NK-92 treated with Interleukin-12 subunit alpha and Interleukin-12 subunit beta, amount 100 ng/mL, for 24 hours (cell line): ENCODE results near the gene NR4A3.
"Not testable (repeated sequence)": the region's sequence is repeated elsewhere in the genome, so short reads cannot be mapped to it uniquely, and the experiment has no call there.

Experiments used
- DNase-seq: peaks from one replicate; lab custom pipeline; 2025; lab: John Stamatoyannopoulos, UW

NR4A3 gene

DNA sequence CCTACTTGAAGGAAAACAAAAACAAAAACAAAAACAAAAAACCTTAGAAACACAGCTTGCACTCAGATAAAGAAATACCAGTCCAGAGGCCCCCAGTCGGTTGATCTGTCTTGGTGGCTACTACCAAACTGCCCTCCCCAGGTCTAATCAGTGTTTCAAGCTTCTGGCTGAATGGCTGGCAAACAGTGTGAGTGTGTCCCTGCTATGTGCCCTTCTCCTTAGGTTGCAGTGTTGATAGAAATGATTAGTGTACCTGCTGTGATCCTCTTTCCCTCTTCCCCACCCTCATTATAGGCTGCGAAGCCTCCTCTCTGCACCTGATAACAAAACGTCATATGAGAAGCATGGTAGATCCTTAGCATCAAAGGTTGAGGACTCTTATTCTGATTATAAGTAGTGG, 12.8 kb downstream of the NR4A3 start:
- DNase-seq = no peak

DNA sequence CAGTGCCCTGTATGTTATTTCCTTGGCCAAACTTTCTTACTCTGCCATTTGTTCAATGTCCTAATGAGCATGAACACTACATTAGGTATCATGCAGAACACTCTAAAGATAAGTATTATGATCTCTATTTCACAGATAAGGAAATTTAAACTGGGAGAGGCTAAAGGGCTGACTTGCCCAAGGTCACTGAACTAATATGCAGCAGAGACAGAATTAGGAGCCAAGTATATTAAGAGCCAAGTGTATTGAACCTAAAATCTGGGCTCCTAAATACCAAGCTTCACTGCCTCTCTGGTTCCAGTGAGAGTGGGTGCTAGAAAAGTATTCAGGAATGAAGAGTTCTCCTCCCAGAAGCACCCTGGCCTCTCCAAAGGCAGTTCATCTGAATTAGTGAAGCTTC, 13.5 kb downstream of the NR4A3 start:
- no peak for DNase-seq

DNA sequence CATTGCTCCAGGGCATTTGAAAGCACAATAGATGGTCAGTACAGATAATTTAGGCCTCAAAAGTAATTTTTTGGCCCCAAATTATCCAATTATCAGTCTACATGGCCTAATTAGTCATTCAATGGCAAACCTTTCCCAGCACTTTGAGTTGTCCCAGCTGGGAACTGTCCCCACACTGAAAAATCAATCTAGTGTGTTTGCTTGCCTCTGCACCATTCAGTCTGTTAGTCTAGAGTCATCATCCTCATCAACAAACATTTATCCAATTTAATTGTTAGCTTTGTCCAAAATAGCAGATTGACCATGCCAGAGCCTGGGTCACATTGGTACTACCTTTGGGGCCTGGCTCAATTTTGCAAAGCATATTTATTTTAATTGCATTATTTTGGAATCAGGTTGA, 13.9 kb downstream of the NR4A3 start:
- no peak for DNase-seq

DNA sequence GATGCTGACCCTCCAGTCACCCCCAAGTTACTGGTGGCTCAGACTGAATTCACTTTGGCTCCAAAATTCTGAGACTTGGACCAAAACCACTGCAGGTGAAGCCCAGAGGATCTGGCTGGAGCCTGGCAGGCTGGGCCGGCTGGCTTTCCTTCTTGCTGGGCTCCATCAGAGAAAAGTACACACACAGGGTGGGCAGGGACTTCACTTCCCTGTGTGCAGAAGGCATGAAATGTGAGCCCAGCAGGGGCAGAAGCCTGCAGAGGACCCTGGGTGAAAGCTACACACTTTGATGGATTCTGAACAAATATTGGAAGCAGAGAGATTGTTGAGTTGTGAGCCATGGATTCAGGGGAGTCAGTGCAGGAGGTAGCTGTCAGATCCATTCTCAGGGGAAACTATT, 18.4 kb downstream of the NR4A3 start:
- DNase-seq = no peak

DNA sequence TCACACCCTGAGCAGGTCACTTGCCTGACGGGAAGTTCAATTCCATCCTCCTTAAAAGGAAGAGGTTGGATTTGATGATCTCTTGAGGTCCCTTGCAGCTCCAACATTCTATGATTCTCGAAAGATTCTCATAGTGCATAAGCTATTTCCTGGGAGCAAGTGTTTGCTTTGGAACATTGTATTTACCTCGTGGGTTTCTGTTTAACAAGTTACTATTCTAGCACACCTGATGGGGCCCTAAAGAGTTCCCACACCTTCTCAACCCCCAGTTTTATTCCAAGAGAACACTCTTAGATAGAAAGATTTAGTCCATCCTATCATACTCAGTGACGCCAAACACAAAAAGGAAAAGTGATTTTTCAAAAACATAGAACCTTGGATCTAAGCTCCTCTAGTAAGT, 23.4 kb downstream of the NR4A3 start:
- DNase-seq = no peak

DNA sequence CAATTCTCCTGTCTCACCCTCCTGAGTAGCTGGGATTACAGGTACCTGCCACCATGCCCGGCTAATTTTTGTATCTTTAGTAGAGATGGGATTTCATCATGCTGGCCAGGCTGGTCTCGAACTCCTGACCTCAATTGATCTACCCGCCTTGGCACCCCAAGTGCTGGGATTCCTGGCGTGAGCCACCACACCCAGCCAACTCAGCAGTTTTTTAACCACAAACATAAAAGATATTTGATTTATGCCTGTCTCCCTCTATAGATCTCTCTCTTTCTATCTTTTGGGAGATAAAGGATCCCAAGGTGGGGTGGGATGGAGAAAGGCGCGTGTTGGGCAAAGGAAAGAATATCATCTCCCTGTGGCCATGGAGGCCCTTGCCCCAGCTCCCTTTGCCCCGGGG, 26.8 kb downstream of the NR4A3 start:
- DNase-seq = no peak

DNA sequence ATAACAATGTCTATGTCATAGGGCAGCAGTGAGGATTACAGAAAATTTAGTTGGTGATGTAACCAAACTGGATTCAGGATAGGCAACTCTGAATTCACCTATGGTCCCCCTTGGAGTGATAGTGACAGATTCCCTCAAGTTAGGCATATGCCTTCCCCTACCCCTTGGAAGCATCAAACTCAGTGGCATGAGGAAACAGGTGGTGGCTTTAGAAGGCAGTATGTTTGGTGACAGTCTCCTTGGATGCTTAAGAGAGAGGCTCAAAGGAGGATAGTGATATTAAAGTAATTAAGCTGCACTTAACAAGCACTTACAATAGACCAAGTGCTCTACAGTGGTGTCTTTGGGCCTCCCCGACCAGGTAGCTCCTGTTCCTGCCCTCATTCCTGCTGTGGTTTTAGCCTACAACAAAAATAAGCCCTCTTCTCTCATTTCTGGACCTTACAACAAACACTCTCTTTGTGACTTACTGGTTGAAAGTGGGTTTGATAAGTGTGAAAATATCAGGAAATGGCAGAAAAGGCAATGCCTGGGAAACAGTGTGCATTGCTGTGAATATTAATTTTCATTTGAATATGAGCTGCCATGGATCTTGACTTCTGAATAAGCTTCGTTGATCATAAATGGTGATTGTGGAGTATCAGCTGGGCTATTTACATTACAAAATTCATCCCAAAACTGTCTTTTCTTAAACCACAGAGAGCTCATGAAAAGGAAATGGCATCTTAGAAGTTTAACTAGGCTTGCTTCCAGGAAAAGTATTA, 29.2 kb downstream of the NR4A3 start:
- DNase-seq = no peak

DNA sequence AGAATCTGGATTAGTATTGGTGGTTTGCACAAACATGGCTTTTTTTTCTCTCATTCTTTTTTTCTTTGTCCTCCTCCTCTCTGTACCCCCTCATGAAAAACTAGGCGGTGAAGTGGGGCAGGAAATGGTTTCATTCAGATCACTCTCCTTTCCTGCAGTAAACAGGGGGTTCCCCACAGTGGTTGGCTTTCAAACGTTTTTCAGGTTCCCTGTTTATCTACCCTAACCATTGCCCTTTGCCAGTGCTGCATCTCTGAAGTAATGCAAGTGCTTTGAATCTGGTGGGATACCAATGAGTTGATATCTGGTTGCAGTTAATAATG, 29.8 kb downstream of the NR4A3 start:
- DNase-seq = peak; percentile 21

DNA sequence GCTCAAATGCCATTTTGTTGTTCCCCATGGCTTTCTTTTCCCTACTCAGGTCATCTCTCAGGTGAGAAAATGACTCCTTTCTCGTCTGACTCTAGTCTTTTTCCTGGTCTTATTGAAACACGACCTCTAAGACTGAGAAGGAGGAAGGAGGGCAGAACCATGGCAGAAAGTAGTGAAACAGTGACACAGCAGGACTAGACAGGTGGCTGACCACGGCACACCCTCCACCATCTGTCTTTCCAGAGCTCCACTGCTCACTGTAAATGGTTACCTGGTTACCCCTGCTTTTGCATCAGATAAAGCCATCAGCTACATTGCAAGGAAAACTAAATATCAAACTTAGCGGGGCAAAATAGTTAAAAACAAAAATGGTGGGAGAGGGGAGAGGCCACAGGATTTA, 30.9 kb downstream of the NR4A3 start:
- DNase-seq = no peak

DNA sequence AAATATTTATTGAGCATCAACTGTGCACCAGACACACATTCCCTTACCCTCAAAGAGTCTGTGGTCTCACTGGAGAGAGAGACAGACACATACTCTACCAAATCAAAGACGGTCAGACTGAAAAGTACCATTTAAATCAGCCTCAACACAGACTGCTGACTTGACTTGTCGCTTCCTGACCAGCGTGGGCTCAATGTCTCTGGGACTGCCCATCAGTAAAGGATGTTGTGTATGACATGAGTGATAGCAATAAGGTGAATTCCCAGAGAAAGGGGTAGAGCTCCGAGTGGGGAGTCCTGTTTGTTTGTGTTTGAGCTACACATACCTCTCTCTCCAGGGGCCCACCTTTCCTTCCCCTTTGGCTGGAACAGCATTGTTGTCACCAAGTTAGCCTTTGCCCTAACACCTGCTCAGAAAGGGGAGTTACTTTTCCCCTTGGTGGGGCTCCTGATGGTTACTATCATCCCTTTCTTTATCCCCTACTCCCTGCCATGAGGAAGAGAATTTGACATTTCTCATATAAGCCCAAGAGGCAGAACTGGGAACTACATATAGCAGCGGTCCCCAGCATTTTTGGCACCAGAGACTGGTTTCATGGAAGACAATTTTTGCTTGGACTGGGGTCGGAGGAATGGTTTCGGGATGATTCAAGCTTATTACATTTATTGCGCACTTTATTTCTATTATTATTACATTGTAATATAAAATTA, 33.9 kb downstream of the NR4A3 start:
- DNase-seq = no peak

DNA sequence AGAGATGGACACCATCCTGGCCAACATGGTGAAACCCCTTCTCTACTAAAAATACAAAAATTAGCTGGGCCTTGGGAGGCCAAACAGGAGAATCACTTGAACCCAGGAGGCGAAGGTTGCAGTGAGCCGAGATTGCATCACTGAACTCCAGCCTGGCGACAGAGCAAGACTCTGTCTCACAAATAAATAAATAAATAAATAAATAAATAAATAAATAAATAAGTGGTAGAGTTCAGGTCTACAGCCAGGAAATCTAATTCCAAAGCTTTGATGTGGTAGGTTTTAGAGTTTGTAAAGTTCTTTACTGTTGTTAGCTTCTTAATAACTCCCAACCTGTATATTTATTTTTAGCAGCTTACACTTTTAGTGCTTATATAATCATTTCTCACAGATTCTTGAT, 35.9 kb downstream of the NR4A3 start:
- not testable (repeated sequence) for DNase-seq

DNA sequence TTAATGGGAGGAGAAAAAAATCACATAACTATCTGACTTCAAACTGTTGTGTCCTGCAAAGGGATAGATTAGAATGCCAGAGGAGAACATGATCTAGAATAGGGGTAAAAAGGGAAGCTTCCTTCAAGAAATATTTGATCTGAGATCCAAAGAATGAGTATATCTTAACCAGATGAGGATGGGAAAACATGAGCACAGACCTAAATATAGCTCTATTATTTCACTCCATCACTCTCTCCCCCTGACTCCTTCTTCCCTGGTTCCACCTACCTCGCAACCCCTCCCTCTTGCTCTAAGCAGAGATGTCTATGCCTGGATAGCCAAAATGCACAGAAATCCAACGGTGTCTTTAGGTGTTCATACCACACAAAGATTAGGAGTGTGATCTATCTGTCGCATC, 36.4 kb downstream of the NR4A3 start:
- no peak for DNase-seq

DNA sequence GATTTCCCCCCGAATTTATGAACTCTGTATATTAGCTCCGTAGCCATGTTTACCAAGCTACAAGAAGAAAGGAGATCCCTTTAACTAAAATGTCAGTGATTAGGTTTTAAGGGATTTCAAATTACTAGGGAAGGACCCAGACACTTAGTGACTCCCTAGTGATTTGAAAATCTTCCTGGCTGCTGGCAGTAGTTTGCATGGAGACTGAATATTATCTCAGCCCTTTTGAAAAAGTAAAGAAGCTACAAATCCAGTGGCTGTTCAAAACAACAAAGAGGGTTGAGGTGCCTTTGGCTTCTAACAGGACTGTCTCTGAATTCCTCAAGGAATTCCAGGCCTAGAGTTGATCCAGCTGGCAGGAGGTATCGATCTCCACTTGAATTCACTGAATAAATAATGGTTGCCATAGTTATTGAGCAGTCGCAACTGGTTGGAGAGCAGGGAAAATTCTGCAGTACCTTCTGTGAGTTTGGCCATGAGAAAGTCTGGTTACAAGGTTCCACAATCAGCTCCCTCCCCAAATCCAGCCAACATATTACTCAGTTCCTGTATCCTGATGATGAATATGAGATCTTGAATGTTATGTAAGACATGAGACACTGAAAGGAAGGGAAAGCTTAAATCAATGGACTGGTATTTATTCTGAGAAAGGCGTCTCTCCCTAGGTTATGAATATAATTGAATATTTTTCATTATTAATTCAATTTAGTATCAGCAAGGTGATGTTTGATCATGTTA, 37.7 kb downstream of the NR4A3 start:
- DNase-seq = no peak

DNA sequence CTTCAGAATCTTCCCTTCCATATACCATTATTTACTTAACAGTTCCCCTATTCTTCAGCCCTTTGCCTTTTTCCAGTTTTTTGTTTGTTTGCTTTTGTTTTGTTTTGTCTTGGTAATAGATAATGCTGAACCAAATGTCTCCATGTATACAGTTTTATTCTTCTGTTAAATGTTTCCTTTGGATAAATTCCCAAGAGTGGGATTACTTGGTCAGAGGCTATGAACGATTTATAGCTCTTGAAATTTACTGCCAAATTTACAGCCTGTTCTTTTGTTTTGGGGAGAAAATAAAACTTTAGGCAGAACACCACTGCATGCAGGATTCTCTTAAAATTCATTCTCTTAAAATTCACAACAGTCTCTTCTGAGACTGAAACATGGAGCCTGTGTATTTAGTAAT, 38.6 kb downstream of the NR4A3 start:
- no peak for DNase-seq

DNA sequence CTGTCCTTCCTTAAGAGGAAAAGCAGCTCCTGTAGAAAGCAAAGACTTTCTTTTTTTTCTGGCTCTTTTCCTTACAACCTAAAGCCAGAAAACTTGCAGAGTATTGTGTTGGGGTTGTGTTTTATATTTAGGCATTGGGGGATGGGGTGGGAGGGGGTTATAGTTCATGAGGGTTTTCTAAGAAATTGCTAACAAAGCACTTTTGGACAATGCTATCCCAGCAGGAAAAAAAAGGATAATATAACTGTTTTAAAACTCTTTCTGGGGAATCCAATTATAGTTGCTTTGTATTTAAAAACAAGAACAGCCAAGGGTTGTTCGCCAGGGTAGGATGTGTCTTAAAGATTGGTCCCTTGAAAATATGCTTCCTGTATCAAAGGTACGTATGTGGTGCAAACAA, 42.3 kb downstream of the NR4A3 start:
- DNase-seq = no peak

DNA sequence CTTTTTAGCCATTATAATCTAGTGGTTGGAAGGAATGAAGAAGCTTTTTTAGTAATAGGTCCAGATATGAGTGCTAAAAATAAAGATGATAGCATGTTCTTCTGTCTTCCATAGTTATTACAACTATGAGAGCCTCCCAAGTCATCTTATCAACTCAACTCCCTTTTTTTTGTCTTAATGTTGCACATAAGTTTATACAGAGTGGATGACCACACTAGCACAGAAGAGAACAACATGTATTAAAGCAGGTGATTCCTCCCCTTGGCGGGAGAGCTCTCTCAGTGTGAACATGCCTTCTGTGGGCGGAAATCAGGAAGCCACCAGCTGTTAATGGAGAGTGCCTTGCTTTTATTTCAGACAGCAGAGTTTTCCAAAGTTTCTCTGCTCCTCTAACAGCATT, 44.7 kb downstream of the NR4A3 start:
- DNase-seq = no peak

DNA sequence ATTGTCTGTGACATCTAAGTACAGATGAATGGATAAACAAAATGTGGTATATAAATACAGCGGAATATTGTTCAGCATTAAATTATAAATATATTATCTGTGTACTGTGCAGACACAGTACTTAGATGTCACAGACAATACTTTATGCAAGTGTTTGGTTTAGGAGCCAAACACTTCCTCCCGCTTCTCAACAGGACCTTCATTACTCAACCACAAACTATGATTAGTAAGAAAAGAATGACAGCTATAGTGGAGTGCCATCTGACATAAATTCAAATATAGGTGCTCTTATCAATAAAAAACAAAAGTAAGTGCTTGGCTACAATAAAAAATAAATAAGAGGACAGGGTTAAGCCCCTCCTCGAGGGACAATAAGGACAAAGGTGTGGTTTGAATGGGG, 45.9 kb downstream of the NR4A3 start:
- no peak for DNase-seq

DNA sequence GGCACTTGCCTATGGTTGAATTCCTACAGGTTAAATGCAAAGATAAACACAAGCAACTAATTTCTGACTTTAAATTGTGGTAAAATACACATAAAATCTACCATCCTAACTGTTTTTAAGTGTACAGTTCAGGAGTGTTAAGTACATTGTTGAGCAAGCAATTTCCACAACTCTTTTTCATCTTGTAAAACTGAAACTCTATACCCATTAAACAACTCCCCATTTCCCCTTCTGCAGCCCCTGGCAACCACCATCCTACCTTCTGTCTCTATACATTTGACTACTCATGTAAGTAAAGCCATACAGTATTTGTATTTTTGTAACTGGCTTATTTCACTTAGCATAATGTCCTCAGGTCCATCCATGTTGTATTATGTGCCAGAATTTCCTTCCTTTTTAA, 46.3 kb downstream of the NR4A3 start:
- DNase-seq = no peak

DNA sequence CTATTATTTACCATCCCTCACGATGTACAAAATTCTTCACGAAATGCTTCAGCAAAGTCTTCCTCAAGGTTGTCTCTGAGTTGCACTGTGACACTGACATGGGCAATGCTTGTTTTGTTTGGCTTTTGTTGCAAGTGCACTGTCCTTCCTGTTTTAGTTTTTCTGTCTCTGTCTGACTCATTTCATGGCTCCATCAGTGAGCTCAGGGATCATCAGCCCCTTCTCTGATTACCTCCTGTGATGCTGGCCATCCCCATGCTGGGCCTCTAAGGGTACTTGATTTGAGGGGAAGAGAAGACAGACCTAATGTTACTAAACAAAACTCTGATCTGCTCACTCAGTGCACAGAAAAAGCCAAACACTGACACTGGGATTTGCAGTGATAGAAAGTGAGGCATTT, 47.2 kb downstream of the NR4A3 start:
- DNase-seq = no peak

DNA sequence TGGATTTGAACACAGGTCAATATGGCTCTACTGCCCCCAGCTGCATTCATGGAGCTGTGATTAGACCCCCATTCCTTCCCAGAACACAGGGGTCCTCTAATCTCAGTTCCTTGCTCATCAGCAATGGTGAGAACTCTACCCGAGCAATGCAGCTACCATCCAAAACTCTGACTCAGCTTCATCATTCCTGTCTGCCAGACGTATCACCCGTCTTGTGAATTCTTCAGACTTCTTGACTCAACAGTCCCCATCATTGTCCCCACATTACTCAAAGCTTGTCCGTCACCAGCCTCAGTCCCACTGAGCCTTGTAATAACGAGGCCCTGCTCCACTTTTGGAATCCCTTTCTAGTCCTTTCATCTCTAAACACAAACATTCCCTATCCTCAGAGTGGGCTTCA, 48.4 kb downstream of the NR4A3 start:
- no peak for DNase-seq

DNA sequence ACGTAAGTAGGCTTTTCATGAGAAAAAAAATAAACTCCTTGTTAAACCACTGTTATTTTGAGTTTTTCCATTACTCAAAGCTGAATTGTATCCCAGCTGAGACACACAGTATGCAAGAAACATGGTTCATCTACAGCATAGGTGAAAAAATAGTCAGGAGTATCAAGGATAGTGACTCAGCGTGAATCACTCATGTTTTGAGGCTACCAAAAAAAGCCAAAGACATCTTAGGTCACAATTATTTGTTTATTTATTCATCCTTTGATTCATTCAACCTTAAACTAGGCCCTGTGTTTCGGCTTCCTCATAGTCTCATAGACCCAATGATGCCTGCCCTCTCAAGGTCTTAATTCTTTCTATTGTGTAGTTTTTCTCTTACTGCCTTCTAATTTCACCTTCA, 51.8 kb downstream of the NR4A3 start:
- no peak for DNase-seq

DNA sequence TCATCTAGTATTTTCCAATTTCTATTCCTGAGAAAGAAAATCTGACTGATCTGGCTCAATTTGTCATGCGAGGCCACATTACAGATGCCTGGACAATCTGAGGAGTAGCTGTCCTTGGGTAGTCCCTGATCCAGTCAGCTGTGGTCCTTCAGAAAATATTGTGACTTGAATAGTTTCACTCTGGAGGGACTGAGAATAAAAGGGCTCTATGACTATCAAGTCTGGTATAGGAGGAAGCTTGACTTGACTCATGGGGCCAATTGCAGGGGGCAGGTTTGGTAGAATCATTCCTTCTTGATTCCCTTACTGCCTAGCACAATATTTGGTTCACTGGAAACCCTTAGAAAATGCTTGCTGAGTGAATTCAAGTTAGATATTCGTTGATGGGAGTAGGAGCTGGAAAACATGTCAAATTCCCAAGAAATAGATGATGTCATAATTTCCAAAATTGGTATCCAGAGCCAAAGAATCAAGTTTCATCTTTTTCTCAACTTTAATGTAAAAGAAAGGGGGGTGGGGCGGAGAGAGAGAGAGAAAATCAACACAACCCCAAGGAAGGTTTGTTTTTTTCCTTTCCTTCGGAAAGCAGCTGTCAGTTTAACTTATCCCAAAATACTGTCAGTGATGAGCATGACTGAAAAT, 52.4 kb downstream of the NR4A3 start:
- DNase-seq = no peak

DNA sequence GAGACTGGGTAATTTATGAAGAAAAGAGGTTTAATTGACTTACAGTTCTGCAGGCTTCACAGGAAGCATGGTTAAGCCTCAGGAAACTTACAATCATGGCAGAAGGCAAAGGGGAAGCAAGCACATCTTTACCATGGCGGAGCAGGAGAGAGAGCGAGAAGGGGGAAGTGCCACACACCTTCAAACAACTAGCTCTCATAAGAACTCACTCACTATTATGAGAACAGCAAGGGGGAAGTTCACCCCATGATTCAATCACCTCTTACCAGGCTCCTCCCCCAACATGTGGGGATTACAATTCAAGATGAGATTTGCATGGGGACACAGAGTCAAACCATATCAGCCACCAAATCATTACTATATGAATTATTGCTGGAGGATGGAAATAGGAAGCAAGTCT, 54.5 kb downstream of the NR4A3 start:
- DNase-seq = no peak
